H1 (cell line): ENCODE results near the gene ACBD6. TPM values are rescaled to one million over a fixed set of nuclear protein-coding genes. Genes with fewer than 3 reads are reported as not detected.

ENCODE experiments used
- NRF1 ChIP-seq: IDR thresholded peaks from 2 replicates; pipeline ENCODE4 v1.6.1; 2011; ENCODE audit warnings: mild to moderate bottlenecking, low read depth, low read length, improper control_type of control experiment
- SRF ChIP-seq: IDR thresholded peaks from 2 replicates; pipeline ENCODE4 v1.6.1; 2011; ENCODE audit warnings: mild to moderate bottlenecking, low read depth, low read length, moderate library complexity
- polyA plus RNA-seq, 7 experiments: library from polyadenylated mRNA; depleted of rRNA in 3 of 7; stranded (reverse) in 5 of 7; unstranded in 2 of 7; fragments of >200 nt in 5 of 7; fragments of 200-250 nt in 2 of 7; gene quantifications; 1 replicate in 5 of 7; 2 replicates in 1 of 7; 4 replicates in 1 of 7; pipeline versions ENCODE4 v1.2.1 to v1.2.3, GENCODE V29; 2011 to 2013; ENCODE audit warnings: missing spikeins in 2 of 7, mixed read lengths in 2 of 7
- total RNA-seq: library from RNA; stranded (reverse); fragmentation: NEBNext Ultra II Directional; extraction: Animal tissue kit (Norgen Biotek cat#: 25700); gene quantifications from 2 replicates; pipeline ENCODE4 v1.2.1, GENCODE V29; 2021

The ACBD6 gene
- total and polyA plus RNA-seq, 2 of the 8 experiments (the other 6 are each of a cell fraction or from before 2014, with no cell fraction given) = 52.0 to 67.7 TPM

DNA sequence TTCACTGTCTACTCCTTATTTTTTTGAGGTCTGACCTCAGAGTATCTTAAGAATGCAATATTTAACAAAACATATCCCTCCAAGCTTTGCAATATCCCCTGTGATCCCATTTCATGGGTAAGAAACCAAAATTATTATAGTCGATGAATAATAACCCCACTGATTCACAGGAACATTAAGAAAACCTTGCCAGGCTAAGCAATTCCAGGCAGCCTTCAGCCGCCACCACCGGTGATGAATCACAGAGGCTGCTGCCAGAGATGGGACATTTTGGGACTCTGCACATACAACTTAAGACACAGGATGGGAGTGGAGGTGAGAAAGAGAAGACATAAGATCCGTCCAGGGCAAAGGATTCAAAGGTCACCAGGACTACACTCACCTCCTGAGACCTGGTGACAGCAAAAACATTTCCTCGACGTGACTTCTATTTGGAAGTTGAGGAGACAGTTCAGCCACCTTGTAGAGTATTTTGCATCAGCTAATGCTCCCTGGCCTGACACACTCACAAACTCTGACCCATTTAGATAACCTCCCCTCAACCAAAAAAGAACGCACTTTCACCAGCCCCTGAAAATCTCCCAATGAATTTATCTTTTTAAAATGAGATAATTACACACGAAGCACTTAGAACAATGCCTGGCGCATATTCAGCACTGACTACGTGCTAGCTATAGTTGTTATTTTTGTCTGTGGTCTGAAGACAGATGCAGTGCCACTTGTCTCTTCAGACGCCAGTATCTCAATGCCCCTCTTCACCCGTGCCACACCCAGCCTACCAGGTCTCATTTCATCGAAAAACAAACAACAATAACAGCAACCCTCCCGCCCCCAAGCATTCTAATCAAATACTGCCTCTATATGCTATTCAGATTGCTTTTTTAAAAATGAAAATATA is 38.6 kb upstream of the ACBD6 start (continued):
- TF ChIP-seq SRF (no peak), NRF1 (no peak)
- TF ChIP-seq, all 59 proteins: peak for 0
